ENCODE measurements around the gene MBD2.
"Not testable (repeated sequence)": the region's sequence is repeated elsewhere in the genome, so short reads cannot be mapped to it uniquely, and the experiment has no call there.

The MBD2 gene

GRCh38 chr18:54233747-54234146 lies 9.3 kb upstream of the MBD2 start:
- DNase-seq = no peak

- no peak for DNase-seq
Measured at GRCh38 chr18:54233228-54233625, 8.8 kb upstream of the MBD2 start.

GRCh38 chr18:54232485-54233227 lies 8.2 kb upstream of the MBD2 start:
- DNase-seq = no peak

GRCh38 chr18:54229421-54230059 lies 5.1 kb upstream of the MBD2 start:
- DNase-seq = no peak

GRCh38 chr18:54228364-54228763 lies 3.9 kb upstream of the MBD2 start:
- no peak for DNase-seq

- DNase-seq = no peak
Measured at GRCh38 chr18:54223568-54224241, 764 bp downstream of the MBD2 start.

GRCh38 chr18:54222922-54223567 lies 1.4 kb downstream of the MBD2 start:
- DNase-seq = no peak

GRCh38 chr18:54220406-54220805 lies 4.1 kb downstream of the MBD2 start:
- no peak for DNase-seq

- DNase-seq = not testable (repeated sequence)
Measured at GRCh38 chr18:54218803-54219202, 5.7 kb downstream of the MBD2 start.

- no peak for DNase-seq
Measured at GRCh38 chr18:54218299-54218698, 6.2 kb downstream of the MBD2 start.

GRCh38 chr18:54217624-54218023 lies 6.8 kb downstream of the MBD2 start:
- no peak for DNase-seq

- no peak for DNase-seq
Measured at GRCh38 chr18:54215069-54215468, 9.4 kb downstream of the MBD2 start.

GRCh38 chr18:54210463-54210862 lies 14.0 kb downstream of the MBD2 start:
- no peak for DNase-seq

GRCh38 chr18:54209471-54210180 lies 14.8 kb downstream of the MBD2 start:
- no peak for DNase-seq

- DNase-seq = no peak
Measured at GRCh38 chr18:54206447-54206846, 18.0 kb downstream of the MBD2 start.

- DNase-seq = no peak
Measured at GRCh38 chr18:54205959-54206358, 18.5 kb downstream of the MBD2 start.

- not testable (repeated sequence) for DNase-seq
Measured at GRCh38 chr18:54205448-54205847, 19.0 kb downstream of the MBD2 start.

- DNase-seq = no peak
Measured at GRCh38 chr18:54204883-54205282, 19.6 kb downstream of the MBD2 start.

- DNase-seq = no peak
Measured at GRCh38 chr18:54203914-54204313, 20.6 kb downstream of the MBD2 start.

GRCh38 chr18:54202851-54203250 lies 21.6 kb downstream of the MBD2 start:
- DNase-seq = no peak

- no peak for DNase-seq
Measured at GRCh38 chr18:54197747-54198411, 26.6 kb downstream of the MBD2 start.

GRCh38 chr18:54193786-54194185 lies 30.7 kb downstream of the MBD2 start:
- no peak for DNase-seq

Measured in NCI-H524 treated with DMSO at 0.1 percent for 48 hours (cell line).